Measurements from ENCODE around the gene PNPLA7.

Gene PNPLA7

DNA sequence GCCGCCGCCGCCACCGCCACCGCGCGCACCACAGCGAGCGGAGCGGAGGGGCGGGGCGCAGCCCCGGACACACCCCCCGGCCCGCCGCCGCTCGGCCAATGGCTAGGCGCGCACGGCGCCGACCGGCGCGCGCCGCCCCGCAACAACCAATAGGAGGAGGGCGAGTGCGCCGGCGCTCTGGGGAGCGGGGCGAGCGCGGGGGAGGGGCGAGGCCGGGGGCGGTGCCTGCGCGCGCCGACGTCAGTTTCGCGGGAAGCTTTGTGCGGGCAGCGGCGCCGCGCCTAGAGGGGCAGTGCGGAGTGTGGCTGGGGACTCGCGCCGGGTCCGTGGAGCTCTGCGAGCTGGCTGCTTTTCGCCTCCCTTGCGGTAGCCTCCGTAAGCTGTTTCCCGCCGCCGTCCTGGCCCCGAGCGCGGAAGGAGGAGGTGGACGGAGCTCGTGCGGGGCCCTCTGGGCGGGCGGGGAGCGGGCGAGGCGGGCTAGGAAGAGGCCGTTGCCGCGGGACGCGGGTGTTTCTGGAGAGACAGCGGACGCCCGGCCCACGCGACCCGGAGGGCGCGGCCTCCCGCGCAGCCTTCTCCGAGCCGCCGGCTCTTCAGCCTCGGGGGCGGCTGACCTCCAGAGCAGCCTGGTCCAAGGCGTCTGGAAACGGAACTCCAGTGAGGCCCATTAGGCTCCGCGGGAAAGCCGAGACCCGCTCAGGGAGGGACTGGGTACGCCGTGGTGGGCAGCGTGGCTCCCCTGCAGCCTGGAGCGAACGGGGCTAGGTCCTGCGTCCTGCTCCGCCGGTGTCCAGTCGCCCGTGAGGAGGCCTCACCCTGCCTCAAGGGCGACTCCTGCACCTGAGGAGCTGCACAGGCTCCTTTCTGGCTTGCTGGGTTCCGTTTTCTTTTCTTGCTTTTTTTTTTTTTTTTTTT, 40.5 kb upstream of the PNPLA7 start, which contains the start of gene ZMYND19:
Gene ZMYND19, minus strand, starts transcription at position 44 of the 915 bp plus-strand sequence. CDS start 249 bp downstream, outside the sequence.
- Histone ChIP-seq H3K27me3 (ENCODE audit: insufficient read depth, poor library complexity, severe bottlenecking) (no peaks in the 10 kb centered on the region), H3K27ac (ENCODE audit: poor library complexity, severe bottlenecking) (peak within 1 kb of the TSS; percentile 56), H3K4me3 (ENCODE audit: severe bottlenecking) (peak within 1 kb of the TSS; percentile 88), H3K4me1 (ENCODE audit: insufficient read depth, poor library complexity, severe bottlenecking) (no peaks in the 10 kb centered on the region), H3K36me3 (ENCODE audit: low read depth) (peaks cover 27% of the 10 kb centered on the region), H3K9me3 (ENCODE audit: severe bottlenecking) (no peaks in the 10 kb centered on the region)
- TF ChIP-seq, protein P1, sequence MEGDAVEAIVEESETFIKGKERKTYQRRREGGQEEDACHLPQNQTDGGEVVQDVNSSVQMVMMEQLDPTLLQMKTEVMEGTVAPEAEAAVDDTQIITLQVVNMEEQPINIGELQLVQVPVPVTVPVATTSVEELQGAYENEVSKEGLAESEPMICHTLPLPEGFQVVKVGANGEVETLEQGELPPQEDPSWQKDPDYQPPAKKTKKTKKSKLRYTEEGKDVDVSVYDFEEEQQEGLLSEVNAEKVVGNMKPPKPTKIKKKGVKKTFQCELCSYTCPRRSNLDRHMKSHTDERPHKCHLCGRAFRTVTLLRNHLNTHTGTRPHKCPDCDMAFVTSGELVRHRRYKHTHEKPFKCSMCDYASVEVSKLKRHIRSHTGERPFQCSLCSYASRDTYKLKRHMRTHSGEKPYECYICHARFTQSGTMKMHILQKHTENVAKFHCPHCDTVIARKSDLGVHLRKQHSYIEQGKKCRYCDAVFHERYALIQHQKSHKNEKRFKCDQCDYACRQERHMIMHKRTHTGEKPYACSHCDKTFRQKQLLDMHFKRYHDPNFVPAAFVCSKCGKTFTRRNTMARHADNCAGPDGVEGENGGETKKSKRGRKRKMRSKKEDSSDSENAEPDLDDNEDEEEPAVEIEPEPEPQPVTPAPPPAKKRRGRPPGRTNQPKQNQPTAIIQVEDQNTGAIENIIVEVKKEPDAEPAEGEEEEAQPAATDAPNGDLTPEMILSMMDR (IDR thresholded peaks at IDR 0.05; ENCODE audit: poor library complexity, severe bottlenecking): no peak
- DNase-seq (ENCODE audit: low spot score) (peak; percentile 77), ATAC-seq (ENCODE audit: low read depth) (peak; percentile 90)

DNA sequence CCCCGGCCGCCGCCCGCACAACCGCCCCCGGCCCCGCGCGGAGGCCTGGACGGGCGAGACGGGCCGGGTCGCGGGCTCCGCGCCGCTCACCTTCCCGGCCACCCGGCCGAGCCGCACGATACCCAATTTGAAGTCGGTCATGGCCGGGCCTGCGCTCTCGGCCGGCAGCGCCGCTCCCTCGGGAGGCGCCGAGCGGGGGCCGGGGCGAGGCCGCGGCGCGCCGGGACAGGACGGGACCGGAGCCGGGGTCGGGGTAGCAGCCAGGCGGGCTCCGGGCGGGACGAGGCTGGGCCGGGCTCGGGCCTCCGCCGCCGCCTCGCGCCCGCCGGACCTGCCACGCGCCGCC, 39.9 kb upstream of the PNPLA7 start:
- H3K9me3 ChIP-seq (ENCODE audit: severe bottlenecking): no peaks in the 10 kb centered on the region
- H3K27ac ChIP-seq (ENCODE audit: poor library complexity, severe bottlenecking): peak overlapping the region; percentile 56
- H3K4me3 ChIP-seq (ENCODE audit: severe bottlenecking): peak overlapping the region; percentile 88
- H3K27me3 ChIP-seq (ENCODE audit: insufficient read depth, poor library complexity, severe bottlenecking): no peaks in the 10 kb centered on the region
- no peaks in the 10 kb centered on the region for H3K4me1 ChIP-seq (ENCODE audit: insufficient read depth, poor library complexity, severe bottlenecking)
- peaks cover 33% of the 10 kb centered on the region for H3K36me3 ChIP-seq (ENCODE audit: low read depth)
- ATAC-seq (ENCODE audit: low read depth) (no peak), DNase-seq (ENCODE audit: low spot score) (no peak)
- TF ChIP-seq, protein P1 (IDR thresholded peaks at IDR 0.05; ENCODE audit: poor library complexity, severe bottlenecking): no peak

DNA sequence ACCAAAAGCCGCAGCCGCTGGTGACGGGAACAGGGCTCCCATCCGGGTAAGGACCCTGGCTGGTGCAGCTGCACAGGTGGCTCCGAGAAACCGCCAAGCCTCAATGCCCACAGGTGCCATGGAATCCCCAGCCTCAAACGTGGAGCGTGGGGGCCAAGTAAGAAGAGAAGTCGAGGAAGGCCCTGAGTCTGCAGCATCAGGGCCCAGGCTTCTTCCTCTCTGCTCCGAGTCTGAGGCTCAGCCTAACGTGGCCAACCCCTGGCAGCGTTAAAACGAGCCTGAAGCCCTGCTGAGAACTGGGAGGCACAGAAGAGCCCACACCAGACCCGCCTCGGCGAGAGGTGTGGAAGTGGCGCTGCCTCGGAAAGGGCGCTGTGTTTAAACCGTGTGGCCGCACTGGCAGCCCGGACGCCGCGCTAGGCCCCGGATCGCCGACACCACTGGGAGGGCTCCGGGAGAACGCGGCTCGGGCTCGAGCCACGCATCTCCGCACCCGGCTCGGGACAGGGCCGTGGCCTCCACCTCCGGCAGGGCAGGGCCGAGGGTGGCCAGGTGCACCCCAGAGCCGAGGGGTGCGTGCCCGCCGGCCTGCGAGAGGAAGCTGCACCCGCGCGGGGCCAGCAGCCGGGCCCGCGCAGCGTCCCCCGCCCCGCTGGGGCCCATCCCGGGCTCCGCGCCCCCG, 39.4 kb upstream of the PNPLA7 start:
- Histone ChIP-seq H3K9me3 (ENCODE audit: severe bottlenecking) (no peaks in the 10 kb centered on the region), H3K27ac (ENCODE audit: poor library complexity, severe bottlenecking) (peak overlapping the region; percentile 56), H3K4me3 (ENCODE audit: severe bottlenecking) (peak overlapping the region; percentile 88), H3K4me1 (ENCODE audit: insufficient read depth, poor library complexity, severe bottlenecking) (no peaks in the 10 kb centered on the region), H3K27me3 (ENCODE audit: insufficient read depth, poor library complexity, severe bottlenecking) (no peaks in the 10 kb centered on the region), H3K36me3 (ENCODE audit: low read depth) (peaks cover 38% of the 10 kb centered on the region)
- DNase-seq (ENCODE audit: low spot score): no peak
- TF ChIP-seq, protein P1 (IDR thresholded peaks at IDR 0.05; ENCODE audit: poor library complexity, severe bottlenecking): no peak
- 0 out of 3 replicates have a peak, but pooled peaks have one; percentile 2 for ATAC-seq (ENCODE audit: low read depth)

DNA sequence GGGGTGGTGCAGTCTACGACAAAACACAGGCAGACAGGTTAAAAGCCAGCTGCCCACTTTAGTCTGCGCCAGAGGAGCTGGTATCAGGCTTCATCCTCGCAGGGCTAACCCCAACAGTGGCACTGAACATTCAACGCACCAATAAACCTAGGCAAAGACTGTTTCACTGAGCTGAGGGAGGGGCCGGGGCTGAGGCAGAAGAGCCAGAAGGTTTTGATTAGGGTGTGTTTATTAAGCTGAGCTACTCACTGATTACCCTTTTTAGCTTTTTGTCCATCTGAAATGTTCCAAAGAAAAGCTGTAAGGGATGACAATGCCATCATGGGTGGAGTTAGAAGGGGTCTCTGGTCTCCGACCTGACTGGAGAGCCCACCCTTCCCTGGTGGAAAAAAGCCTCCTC, 38.7 kb upstream of the PNPLA7 start:
- Histone ChIP-seq H3K27ac (ENCODE audit: poor library complexity, severe bottlenecking) (peak overlapping the region; percentile 56), H3K4me3 (ENCODE audit: severe bottlenecking) (peak overlapping the region; percentile 88), H3K36me3 (ENCODE audit: low read depth) (peaks cover 45% of the 10 kb centered on the region), H3K27me3 (ENCODE audit: insufficient read depth, poor library complexity, severe bottlenecking) (no peaks in the 10 kb centered on the region), H3K4me1 (ENCODE audit: insufficient read depth, poor library complexity, severe bottlenecking) (no peaks in the 10 kb centered on the region), H3K9me3 (ENCODE audit: severe bottlenecking) (no peaks in the 10 kb centered on the region)
- DNase-seq (ENCODE audit: low spot score): no peak
- TF ChIP-seq, protein P1 (IDR thresholded peaks at IDR 0.05; ENCODE audit: poor library complexity, severe bottlenecking): no peak
- ATAC-seq (ENCODE audit: low read depth): no peak
